Endodermal cell (in vitro differentiated cells): Measurements from ENCODE around the gene USP12. TPM values are rescaled to one million over a fixed set of nuclear protein-coding genes. Genes with fewer than 3 reads are reported as not detected.

Experiments used
- DNase-seq: peaks from one replicate; pipeline ENCODE4 v3.0.0-alpha.2; 2017
- H3K27ac ChIP-seq: 2 replicates; pipeline ENCODE4 v1.5.1; 2013; ENCODE audit warnings: mild to moderate bottlenecking, low read depth, low read length, moderate library complexity
- H3K27me3 ChIP-seq: 2 replicates; pipeline ENCODE4 v1.6.1; 2013; ENCODE audit warnings: mild to moderate bottlenecking, low read length, moderate library complexity; ENCODE audit not compliant: insufficient read depth, control insufficient read depth, poor library complexity, severe bottlenecking
- H3K36me3 ChIP-seq: 2 replicates; pipeline ENCODE4 v1.7.0; 2013; ENCODE audit warnings: mild to moderate bottlenecking, low read length, moderate library complexity; ENCODE audit not compliant: control insufficient read depth, insufficient read depth
- H3K4me1 ChIP-seq: one replicate; pipeline ENCODE4 v1.7.0; 2013; ENCODE audit warnings: low read length; ENCODE audit not compliant: control insufficient read depth, insufficient read depth
- H3K4me3 ChIP-seq: 2 replicates; pipeline ENCODE4 v1.5.1; 2013; ENCODE audit warnings: mild to moderate bottlenecking, low read length, moderate library complexity
- H3K9ac ChIP-seq: 2 replicates; pipeline ENCODE4 v1.6.1; 2013; ENCODE audit warnings: mild to moderate bottlenecking, low read length, moderate library complexity; ENCODE audit not compliant: poor library complexity, severe bottlenecking; ENCODE audit errors: extremely low read depth
- H3K9me3 ChIP-seq: 2 replicates; pipeline ENCODE4 v1.6.1; 2013; ENCODE audit warnings: mild to moderate bottlenecking, low read length, moderate library complexity; ENCODE audit not compliant: control insufficient read depth
- H3K27ac Mint-ChIP-seq: 2 replicates; pipeline ENCODE4 v1.8.0; 2020; ENCODE audit warnings: mixed read lengths
- H3K27me3 Mint-ChIP-seq: 2 replicates; pipeline ENCODE4 v1.8.0; 2021; ENCODE audit warnings: mild to moderate bottlenecking, mixed read lengths; ENCODE audit not compliant: insufficient read depth
- H3K36me3 Mint-ChIP-seq: 2 replicates; pipeline ENCODE4 v1.8.0; 2020; ENCODE audit warnings: low read depth, mixed read lengths
- H3K4me1 Mint-ChIP-seq: 2 replicates; pipeline ENCODE4 v1.8.0; 2020; ENCODE audit warnings: mixed read lengths
- H3K4me3 Mint-ChIP-seq: 2 replicates; pipeline ENCODE4 v1.8.0; 2020; ENCODE audit warnings: mild to moderate bottlenecking, moderate library complexity, mixed read lengths
- H3K9me3 Mint-ChIP-seq: 2 replicates; pipeline ENCODE4 v1.8.0; 2020; ENCODE audit warnings: mild to moderate bottlenecking, mixed read lengths
- CTCF ChIP-seq: fragments of 200-600 bp; sonication (generic); conservative IDR thresholded peaks from 2 replicates; pipeline ENCODE4 v1.5.0; 2021; ENCODE audit warnings: antibody characterized with exemption, mild to moderate bottlenecking
- WGBS, 2 experiments: methylation state at CpG; one replicate each; pipeline versions ENCODE4 v1.1.5 to v1.1.7; 2013; ENCODE audit warnings: missing lambda C conversion rate in 2 of 2, mixed read lengths in 1 of 2; ENCODE audit not compliant: insufficient coverage in 1 of 2, insufficient read length in 1 of 2; 5-methylcytosine and 5-hydroxymethylcytosine counted together
- total RNA-seq, 2 donors: library from RNA; stranded (reverse); fragmentation: NEBNext Ultra II Directional in 1 of 2; extraction: Animal tissue kit (Norgen Biotek cat#: 25700) in 1 of 2; gene quantifications; 2 replicates in 1 of 2; 3 replicates in 1 of 2; pipeline ENCODE4 v1.2.1, GENCODE V29; 2021

Gene USP12
- total RNA-seq, 2 donors from 2014 or later: 18.9 to 23.2 TPM

- no peaks in the 10 kb centered on the region for H3K4me1 Mint-ChIP-seq
- peaks cover 22% of the 10 kb centered on the region for H3K36me3 Mint-ChIP-seq
- Histone ChIP-seq H3K27ac (no peak overlapping the region), H3K9ac (no peak overlapping the region), H3K4me1 (no peaks in the 10 kb centered on the region), H3K4me3 (no peak overlapping the region), H3K27me3 (no peaks in the 10 kb centered on the region), H3K9me3 (no peaks in the 10 kb centered on the region), H3K36me3 (peaks cover 56% of the 10 kb centered on the region)
- DNase-seq: no peak
- no peaks in the 10 kb centered on the region for H3K27me3 Mint-ChIP-seq
- no CpG with 5 or more reads among the region's 1 CpG for WGBS, 2 experiments
- H3K27ac Mint-ChIP-seq: no peak overlapping the region
- H3K4me3 Mint-ChIP-seq: no peak overlapping the region
- no peak for TF ChIP-seq CTCF
- no peaks in the 10 kb centered on the region for H3K9me3 Mint-ChIP-seq
Measured at GRCh38 chr13:27101289-27101688, 70.3 kb downstream of the USP12 start.

- no peak for TF ChIP-seq CTCF
- Mint-ChIP-seq H3K36me3 (peaks cover 25% of the 10 kb centered on the region), H3K4me1 (no peaks in the 10 kb centered on the region), H3K27ac (peak overlapping the region; percentile 38), H3K9me3 (no peaks in the 10 kb centered on the region), H3K4me3 (no peak overlapping the region), H3K27me3 (no peaks in the 10 kb centered on the region)
- no peak for DNase-seq
- no peaks in the 10 kb centered on the region for H3K27me3 ChIP-seq
- H3K27ac ChIP-seq: no peak overlapping the region
- H3K9me3 ChIP-seq: no peaks in the 10 kb centered on the region
- H3K36me3 ChIP-seq: peaks cover 65% of the 10 kb centered on the region
- H3K9ac ChIP-seq: no peak overlapping the region
- no peaks in the 10 kb centered on the region for H3K4me1 ChIP-seq
- H3K4me3 ChIP-seq: no peak overlapping the region
Measured at GRCh38 chr13:27097691-27098090, 73.9 kb downstream of the USP12 start.

- Histone ChIP-seq H3K4me1 (no peaks in the 10 kb centered on the region), H3K27ac (no peak overlapping the region), H3K36me3 (peaks cover 63% of the 10 kb centered on the region), H3K9me3 (no peaks in the 10 kb centered on the region), H3K27me3 (no peaks in the 10 kb centered on the region), H3K4me3 (no peak overlapping the region), H3K9ac (no peak overlapping the region)
- Mint-ChIP-seq H3K4me1 (peaks cover 7% of the 10 kb centered on the region), H3K36me3 (peaks cover 34% of the 10 kb centered on the region), H3K9me3 (no peaks in the 10 kb centered on the region), H3K27ac (no peak overlapping the region), H3K27me3 (no peaks in the 10 kb centered on the region), H3K4me3 (no peak overlapping the region)
- DNase-seq: no peak
- TF ChIP-seq CTCF: no peak
- 96 to 100% methylated on average over 2 to 4 of the region's 4 CpGs for WGBS, 2 experiments
Measured at GRCh38 chr13:27091451-27091850, 80.2 kb downstream of the USP12 start.
